ENCODE measurements around the gene LARGE1.

Gene LARGE1

GRCh38 chr22:33706100-33706499 is 214.2 kb downstream of the LARGE1 start:
- no peak for DNase-seq

GRCh38 chr22:33699176-33699575 is 221.1 kb downstream of the LARGE1 start:
- DNase-seq = no peak

- DNase-seq = no peak
Measured at GRCh38 chr22:33697640-33698039, 222.6 kb downstream of the LARGE1 start.

GRCh38 chr22:33691057-33691630 is 229.1 kb downstream of the LARGE1 start:
- no peak for DNase-seq

GRCh38 chr22:33688903-33689302 is 231.4 kb downstream of the LARGE1 start:
- DNase-seq = no peak

GRCh38 chr22:33687464-33687863 is 232.8 kb downstream of the LARGE1 start:
- no peak for DNase-seq

GRCh38 chr22:33684087-33684486 is 236.2 kb downstream of the LARGE1 start:
- no peak for DNase-seq

- DNase-seq = no peak
Measured at GRCh38 chr22:33682927-33683326, 237.3 kb downstream of the LARGE1 start.

- no peak for DNase-seq
Measured at GRCh38 chr22:33680632-33681031, 239.6 kb downstream of the LARGE1 start.

- no peak for DNase-seq
Measured at GRCh38 chr22:33678523-33678922, 241.8 kb downstream of the LARGE1 start.

GRCh38 chr22:33677536-33677935 is 242.7 kb downstream of the LARGE1 start:
- no peak for DNase-seq

- no peak for DNase-seq
Measured at GRCh38 chr22:33674357-33674756, 245.9 kb downstream of the LARGE1 start.

GRCh38 chr22:33669746-33670145 is 250.5 kb downstream of the LARGE1 start:
- DNase-seq = no peak

- no peak for DNase-seq
Measured at GRCh38 chr22:33666961-33667619, 253.2 kb downstream of the LARGE1 start.

- no peak for DNase-seq
Measured at GRCh38 chr22:33666279-33666960, 253.9 kb downstream of the LARGE1 start.

- no peak for DNase-seq
Measured at GRCh38 chr22:33659448-33659847, 260.8 kb downstream of the LARGE1 start.

GRCh38 chr22:33658775-33659174 is 261.5 kb downstream of the LARGE1 start:
- DNase-seq = no peak

- DNase-seq = no peak
Measured at GRCh38 chr22:33657670-33658069, 262.6 kb downstream of the LARGE1 start.

GRCh38 chr22:33656808-33657628 is 263.3 kb downstream of the LARGE1 start:
- no peak for DNase-seq

- DNase-seq = no peak
Measured at GRCh38 chr22:33654173-33654895, 265.9 kb downstream of the LARGE1 start.

- DNase-seq = no peak
Measured at GRCh38 chr22:33653532-33654063, 266.7 kb downstream of the LARGE1 start.

GRCh38 chr22:33652615-33653014 is 267.7 kb downstream of the LARGE1 start:
- DNase-seq = no peak

GRCh38 chr22:33650244-33650643 is 270.0 kb downstream of the LARGE1 start:
- no peak for DNase-seq

Data from DMS 273 treated with DMSO at 0.1 percent for 48 hours (cell line).